ENCODE results near the gene TTF2.

- TF ChIP-seq, protein P1, sequence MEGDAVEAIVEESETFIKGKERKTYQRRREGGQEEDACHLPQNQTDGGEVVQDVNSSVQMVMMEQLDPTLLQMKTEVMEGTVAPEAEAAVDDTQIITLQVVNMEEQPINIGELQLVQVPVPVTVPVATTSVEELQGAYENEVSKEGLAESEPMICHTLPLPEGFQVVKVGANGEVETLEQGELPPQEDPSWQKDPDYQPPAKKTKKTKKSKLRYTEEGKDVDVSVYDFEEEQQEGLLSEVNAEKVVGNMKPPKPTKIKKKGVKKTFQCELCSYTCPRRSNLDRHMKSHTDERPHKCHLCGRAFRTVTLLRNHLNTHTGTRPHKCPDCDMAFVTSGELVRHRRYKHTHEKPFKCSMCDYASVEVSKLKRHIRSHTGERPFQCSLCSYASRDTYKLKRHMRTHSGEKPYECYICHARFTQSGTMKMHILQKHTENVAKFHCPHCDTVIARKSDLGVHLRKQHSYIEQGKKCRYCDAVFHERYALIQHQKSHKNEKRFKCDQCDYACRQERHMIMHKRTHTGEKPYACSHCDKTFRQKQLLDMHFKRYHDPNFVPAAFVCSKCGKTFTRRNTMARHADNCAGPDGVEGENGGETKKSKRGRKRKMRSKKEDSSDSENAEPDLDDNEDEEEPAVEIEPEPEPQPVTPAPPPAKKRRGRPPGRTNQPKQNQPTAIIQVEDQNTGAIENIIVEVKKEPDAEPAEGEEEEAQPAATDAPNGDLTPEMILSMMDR (IDR thresholded peaks at IDR 0.05; ENCODE audit: borderline replicate concordance, extremely low read depth, low read length, poor library complexity, severe bottlenecking): no peak
- TF ChIP-seq EZH2 (IDR thresholded peaks at IDR 0.05; ENCODE audit: borderline replicate concordance, low read depth, low read length, severe bottlenecking): no peak
These were observed 82.1 kb downstream of the TTF2 start for GRCh38 chr1:117142200-117142599.

Measured in DND-41 (cell line).